Neuronal stem cell (in vitro differentiated cells): ENCODE measurements around the gene TPT1.

Experiments used
- DNase-seq: peaks from one replicate; pipeline ENCODE4 v3.0.0-alpha.2; 2013; ENCODE audit warnings: low spot score
- H2AFZ ChIP-seq: one replicate; pipeline ENCODE4 v1.6.1; 2013; ENCODE audit warnings: mild to moderate bottlenecking, low read length, inconsistent platforms
- H2AK5ac ChIP-seq: 2 replicates; pipeline ENCODE4 v1.6.1; 2013; ENCODE audit warnings: low read depth, mild to moderate bottlenecking, inconsistent platforms, low read length, moderate library complexity, mixed read lengths
- H2BK120ac ChIP-seq: 2 replicates; pipeline ENCODE4 v1.6.1; 2013; ENCODE audit warnings: low read depth, mild to moderate bottlenecking, inconsistent platforms, low read length, moderate library complexity, mixed read lengths
- H2BK12ac ChIP-seq: one replicate; pipeline ENCODE4 v1.6.1; 2013; ENCODE audit warnings: low read length, inconsistent platforms
- H2BK15ac ChIP-seq: 2 replicates; pipeline ENCODE4 v1.6.1; 2013; ENCODE audit warnings: mild to moderate bottlenecking, low read length, inconsistent platforms, mixed read lengths
- H2BK5ac ChIP-seq: one replicate; pipeline ENCODE4 v1.6.1; 2013; ENCODE audit warnings: inconsistent platforms, mild to moderate bottlenecking, low read length, moderate library complexity
- H3K14ac ChIP-seq: one replicate; pipeline ENCODE4 v1.6.1; 2013; ENCODE audit warnings: low read length, inconsistent platforms
- H3K18ac ChIP-seq: 2 replicates; pipeline ENCODE4 v1.6.1; 2013; ENCODE audit warnings: low read length, inconsistent platforms
- H3K23ac ChIP-seq: 2 replicates; pipeline ENCODE4 v1.6.1; 2013; ENCODE audit warnings: low read depth, mild to moderate bottlenecking, mixed read lengths, low read length, inconsistent platforms; ENCODE audit not compliant: poor library complexity
- H3K27ac ChIP-seq: replicated peaks from 3 replicates; pipeline ENCODE4 v1.5.1; 2013; ENCODE audit warnings: low read length, inconsistent platforms
- H3K27me3 ChIP-seq, 3 experiments: 2 replicates each; pipeline ENCODE4 v1.6.1; 2013; ENCODE audit warnings: low read length in 3 of 3, mild to moderate bottlenecking in 2 of 3, inconsistent platforms in 1 of 3, low read depth in 1 of 3, mixed read lengths in 1 of 3, moderate library complexity in 1 of 3; ENCODE audit not compliant: control insufficient read depth in 3 of 3, insufficient read depth in 3 of 3
- H3K36me3 ChIP-seq, 2 donors: replicated peaks in 1 of 2; 2 replicates each; pipeline ENCODE4 v1.6.1; 2013; ENCODE audit warnings: low read length in 2 of 2; ENCODE audit not compliant: control insufficient read depth in 2 of 2, insufficient read depth in 2 of 2
- H3K4ac ChIP-seq: 2 replicates; pipeline ENCODE4 v1.6.1; 2013; ENCODE audit warnings: inconsistent platforms, mild to moderate bottlenecking, low read length, moderate library complexity
- H3K4me1 ChIP-seq, 2 donors: 1 replicate in 1 of 2; 2 replicates in 1 of 2; pipeline ENCODE4 v1.6.1; 2013; ENCODE audit warnings: low read length in 2 of 2, low read depth in 1 of 2; ENCODE audit not compliant: control insufficient read depth in 2 of 2, insufficient read depth in 1 of 2
- H3K4me2 ChIP-seq: one replicate; pipeline ENCODE4 v1.6.1; 2013; ENCODE audit warnings: mild to moderate bottlenecking, low read length, inconsistent platforms; ENCODE audit not compliant: insufficient read depth, poor library complexity, severe bottlenecking
- H3K4me3 ChIP-seq, 2 donors: 2 replicates each; pipeline ENCODE4 v1.5.1; 2013; ENCODE audit warnings: low read length in 2 of 2, mild to moderate bottlenecking in 2 of 2, inconsistent platforms in 1 of 2, moderate library complexity in 1 of 2
- H3K79me1 ChIP-seq: one replicate; pipeline ENCODE4 v1.6.1; 2013; ENCODE audit warnings: low read depth, mild to moderate bottlenecking, inconsistent platforms, low read length, moderate library complexity
- H3K9ac ChIP-seq: one replicate; pipeline ENCODE4 v1.6.1; 2013; ENCODE audit warnings: mild to moderate bottlenecking, low read depth, low read length, inconsistent platforms; ENCODE audit not compliant: poor library complexity
- H3K9me3 ChIP-seq, 2 donors: replicated peaks in 1 of 2; 2 replicates each; pipeline versions ENCODE3 to v1.6.1; 2013; ENCODE audit warnings: low read length in 2 of 2, mild to moderate bottlenecking in 2 of 2, inconsistent platforms in 1 of 2, low read depth in 1 of 2, mixed read lengths in 1 of 2, moderate library complexity in 1 of 2; ENCODE audit not compliant: control insufficient read depth in 2 of 2, insufficient read depth in 1 of 2
- H4K8ac ChIP-seq: one replicate; pipeline ENCODE4 v1.6.1; 2013; ENCODE audit warnings: low read depth, mild to moderate bottlenecking, inconsistent platforms, low read length, moderate library complexity
- H4K91ac ChIP-seq: one replicate; pipeline ENCODE4 v1.6.1; 2013; ENCODE audit warnings: low read length, low read depth, mild to moderate bottlenecking, inconsistent platforms; ENCODE audit not compliant: poor library complexity
- WGBS, 2 donors: extraction: QIAGEN DNeasy Blood & Tissue Kit; methylation state at CpG; one replicate each; pipeline ENCODE4 v1.1.7; 2013; ENCODE audit warnings: missing lambda C conversion rate in 2 of 2, mixed read lengths in 1 of 2; ENCODE audit not compliant: insufficient read length in 2 of 2, insufficient replicate concordance in 1 of 2; ENCODE audit errors: extremely low coverage in 2 of 2; 5-methylcytosine and 5-hydroxymethylcytosine counted together

TPT1 gene

DNA sequence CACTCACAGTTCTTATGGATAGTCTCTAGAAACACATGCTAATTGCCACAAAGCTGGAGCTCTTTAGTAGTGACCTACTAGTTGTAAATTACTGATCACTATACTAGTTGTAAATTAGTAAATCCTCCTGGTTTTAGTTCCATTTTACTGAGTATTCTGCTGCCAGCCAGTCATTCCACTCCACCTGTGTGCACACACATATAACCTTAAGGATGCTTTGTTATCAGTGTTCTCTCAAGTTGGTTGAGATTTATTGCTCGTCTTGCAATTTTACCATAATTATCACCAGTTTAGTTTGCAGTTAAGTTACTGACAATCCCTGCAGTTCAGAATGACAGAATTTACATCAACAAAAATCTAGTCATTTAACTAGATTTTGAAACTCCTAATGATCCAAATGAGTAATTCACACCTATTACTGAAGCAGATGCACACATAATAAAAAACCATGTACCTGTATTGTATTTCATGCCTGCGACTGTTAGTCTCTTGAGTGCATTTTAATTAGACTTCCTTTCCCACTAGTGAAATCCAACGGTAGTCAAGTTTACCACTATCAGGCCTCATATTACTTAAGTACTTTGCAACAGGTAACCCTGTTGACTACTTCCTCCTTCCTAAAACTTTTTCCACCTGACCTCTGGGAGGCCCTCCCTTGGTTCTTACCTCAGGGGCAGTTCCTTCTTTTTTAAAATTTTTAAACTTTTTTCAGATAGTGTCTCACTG lies 7.6 kb downstream of the TPT1 start:
- Histone ChIP-seq H2BK12ac (no peak overlapping the region), H3K4me1 (peaks cover 0 to 3% of the 10 kb centered on the region in 2 donors), H3K9me3 (no peaks in the 10 kb centered on the region), H3K18ac (no peak overlapping the region), H2AFZ (no peak overlapping the region), H3K36me3 (peaks cover 24 to 49% of the 10 kb centered on the region in 2 donors), H2BK15ac (no peak overlapping the region), H3K27me3 (no peaks in the 10 kb centered on the region), H3K9ac (no peak overlapping the region), H2BK5ac (no peak overlapping the region), H4K8ac (no peak overlapping the region), H3K14ac (no peak overlapping the region), H2AK5ac (no peak overlapping the region), H2BK120ac (no peak overlapping the region), H3K27ac (no peak overlapping the region), H3K4me3 (no peak overlapping the region), H3K79me1 (no peaks in the 10 kb centered on the region), H3K4me2 (no peak overlapping the region), H3K23ac (no peak overlapping the region), H4K91ac (no peak overlapping the region), H3K4ac (no peak overlapping the region)
- DNase-seq, result no peak
- no CpG with 5 or more reads among the region's 3 CpGs for WGBS, 2 donors

DNA sequence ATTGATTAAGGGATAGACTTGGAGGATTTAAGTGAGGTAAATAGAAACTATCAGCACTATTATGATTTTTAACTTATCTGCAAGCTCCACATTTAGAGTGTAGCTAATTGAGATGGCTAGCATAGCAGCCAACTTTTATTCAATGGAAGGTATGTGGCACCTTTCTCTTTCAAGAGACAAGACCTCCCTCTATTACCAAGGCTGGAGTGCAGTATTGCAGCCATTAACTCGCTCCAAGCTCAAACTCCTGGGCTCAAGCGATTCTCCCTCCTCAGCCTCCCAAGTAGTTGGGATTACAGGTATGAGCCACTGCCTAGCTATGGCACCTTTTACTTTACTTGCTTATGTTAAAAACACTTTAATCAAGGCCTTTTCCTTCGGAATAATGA lies 8.2 kb downstream of the TPT1 start:
- Histone ChIP-seq H2AFZ (no peak overlapping the region), H2BK12ac (no peak overlapping the region), H3K27ac (no peak overlapping the region), H2BK120ac (no peak overlapping the region), H4K91ac (no peak overlapping the region), H2AK5ac (no peak overlapping the region), H3K4ac (no peak overlapping the region), H3K9me3 (no peaks in the 10 kb centered on the region), H3K4me2 (no peak overlapping the region), H3K79me1 (no peaks in the 10 kb centered on the region), H3K4me3 (no peak overlapping the region), H3K27me3 (no peaks in the 10 kb centered on the region), H3K18ac (no peak overlapping the region), H3K36me3 (peaks cover 19 to 43% of the 10 kb centered on the region in 2 donors), H2BK15ac (no peak overlapping the region), H2BK5ac (no peak overlapping the region), H4K8ac (no peak overlapping the region), H3K23ac (no peak overlapping the region), H3K4me1 (peaks cover 0 to 3% of the 10 kb centered on the region in 2 donors), H3K9ac (no peak overlapping the region), H3K14ac (no peak overlapping the region)
- WGBS, 2 donors, result no CpG with 5 or more reads among the region's 3 CpGs
- DNase-seq, result no peak

DNA sequence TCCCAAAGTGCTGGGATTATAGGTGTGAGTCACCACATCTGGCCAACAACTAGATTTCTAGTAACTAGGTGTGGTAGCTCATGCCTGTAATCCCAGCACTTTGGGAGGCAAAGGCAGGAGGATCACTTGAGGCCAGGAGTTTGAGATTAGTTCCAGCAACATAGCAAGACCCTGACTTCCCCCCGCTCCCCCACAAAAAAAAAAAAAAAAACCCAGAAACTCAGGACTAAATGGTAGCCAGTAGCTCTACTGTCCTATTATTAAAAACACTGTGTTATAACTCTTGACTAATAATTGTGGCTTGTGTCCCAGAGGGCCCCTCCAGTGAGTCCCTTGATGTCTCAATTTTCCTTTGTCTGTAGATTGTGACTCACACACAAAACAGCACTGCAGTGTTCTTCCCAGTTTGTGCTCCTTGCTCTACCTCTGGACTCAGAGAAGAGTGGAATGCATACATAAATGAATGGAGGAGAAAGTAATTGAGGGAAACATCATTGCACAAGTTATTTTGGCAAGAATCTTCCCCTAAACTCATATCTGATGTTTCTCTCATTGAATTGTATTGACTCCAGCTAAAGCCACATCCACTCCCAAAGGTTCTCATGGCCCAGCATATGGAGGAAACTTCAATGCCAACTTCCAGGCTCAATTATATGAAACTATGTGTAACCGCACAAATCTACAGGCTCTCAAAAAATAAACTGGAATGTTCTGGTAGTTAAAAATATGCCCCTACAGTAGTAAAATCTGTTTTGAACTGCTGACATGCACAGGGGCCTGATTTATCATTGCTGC lies 8.8 kb downstream of the TPT1 start:
- DNase-seq, result no peak
- Histone ChIP-seq H2BK15ac (no peak overlapping the region), H3K23ac (no peak overlapping the region), H3K4me2 (no peak overlapping the region), H3K36me3 (peaks cover 15 to 37% of the 10 kb centered on the region in 2 donors), H3K9ac (no peak overlapping the region), H3K27ac (no peak overlapping the region), H3K4me1 (peaks cover 0 to 3% of the 10 kb centered on the region in 2 donors), H3K4ac (no peak overlapping the region), H2BK120ac (no peak overlapping the region), H2AFZ (no peak overlapping the region), H4K91ac (no peak overlapping the region), H3K14ac (no peak overlapping the region), H3K27me3 (no peaks in the 10 kb centered on the region), H2AK5ac (no peak overlapping the region), H2BK12ac (no peak overlapping the region), H4K8ac (no peak overlapping the region), H3K9me3 (no peaks in the 10 kb centered on the region), H3K18ac (no peak overlapping the region), H3K4me3 (no peak overlapping the region), H2BK5ac (no peak overlapping the region), H3K79me1 (no peaks in the 10 kb centered on the region)
- no CpG with 5 or more reads among the region's 2 CpGs for WGBS, 2 donors

DNA sequence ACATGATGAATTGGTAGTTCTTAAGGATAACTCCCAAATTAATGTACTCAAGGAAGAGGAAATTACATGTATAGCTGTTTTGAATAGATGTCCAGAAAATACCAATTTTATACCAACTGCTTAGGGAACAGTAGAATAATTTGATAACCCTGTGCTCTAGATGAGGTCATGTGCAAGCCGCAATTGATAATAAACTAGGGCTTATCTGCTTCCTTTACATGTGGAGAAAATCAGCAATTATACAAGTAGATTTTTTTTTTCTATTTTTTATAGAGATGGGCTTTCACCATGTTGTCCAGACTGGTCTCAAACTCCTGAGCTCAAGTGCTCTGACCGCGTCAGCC lies 9.3 kb downstream of the TPT1 start:
- no peak overlapping the region for H3K9ac ChIP-seq
- H2BK15ac ChIP-seq, result no peak overlapping the region
- H3K4me3 ChIP-seq, result no peak overlapping the region
- no peak overlapping the region for H2AK5ac ChIP-seq
- H3K4me2 ChIP-seq, result no peak overlapping the region
- H2BK120ac ChIP-seq, result no peak overlapping the region
- H2AFZ ChIP-seq, result no peak overlapping the region
- no peak overlapping the region for H3K14ac ChIP-seq
- H3K36me3 ChIP-seq, result peaks cover 13 to 31% of the 10 kb centered on the region in 2 donors
- H4K91ac ChIP-seq, result no peak overlapping the region
- no peak overlapping the region for H2BK12ac ChIP-seq
- H2BK5ac ChIP-seq, result no peak overlapping the region
- no peak overlapping the region for H3K4ac ChIP-seq
- no peak overlapping the region for H3K27ac ChIP-seq
- WGBS, 2 donors, result no CpG with 5 or more reads among the region's 3 CpGs
- no peaks in the 10 kb centered on the region for H3K79me1 ChIP-seq
- H3K4me1 ChIP-seq, result peaks cover 0 to 3% of the 10 kb centered on the region in 2 donors
- no peak overlapping the region for H4K8ac ChIP-seq
- no peaks in the 10 kb centered on the region for H3K9me3 ChIP-seq
- no peak overlapping the region for H3K23ac ChIP-seq
- no peaks in the 10 kb centered on the region for H3K27me3 ChIP-seq
- H3K18ac ChIP-seq, result no peak overlapping the region
- DNase-seq, result no peak
